ENCODE measurements around the gene CDK14.

GRCh38 chr7:91107460-91107859, 511.3 kb downstream of the CDK14 start:
- TF ChIP-seq POLR2AphosphoS5 (IDR thresholded peaks at IDR 0.05; ENCODE audit: borderline replicate concordance, low read depth, low read length): no peak
- no peak for TF ChIP-seq EZH2 (IDR thresholded peaks at IDR 0.05)

All from SK-N-MC (cell line).